GM12874 (cell line): ENCODE data around the gene LMX1A.

ENCODE experiments used
- CTCF ChIP-seq: IDR thresholded peaks from 2 replicates; pipeline ENCODE4 v1.5.1; 2011; ENCODE audit warnings: low read depth, mild to moderate bottlenecking, control low read depth, low read length, moderate library complexity; ENCODE audit not compliant: insufficient read depth

Gene LMX1A

GRCh38 chr1:165313903-165314302, 42.6 kb downstream of the LMX1A start:
- TF ChIP-seq CTCF, result no peak

- TF ChIP-seq CTCF, result no peak
Measured at GRCh38 chr1:165312591-165312990, 43.9 kb downstream of the LMX1A start.

GRCh38 chr1:165306543-165307434, 49.7 kb downstream of the LMX1A start:
- TF ChIP-seq CTCF, result no peak

GRCh38 chr1:165303386-165303785, 53.1 kb downstream of the LMX1A start:
- no peak for TF ChIP-seq CTCF

GRCh38 chr1:165300400-165300903, 56.1 kb downstream of the LMX1A start:
- no peak for TF ChIP-seq CTCF

GRCh38 chr1:165298203-165298820, 58.2 kb downstream of the LMX1A start:
- TF ChIP-seq CTCF, result no peak

- no peak for TF ChIP-seq CTCF
Measured at GRCh38 chr1:165296205-165296604, 60.3 kb downstream of the LMX1A start.
